Brain microvascular endothelial cell (primary cell): ENCODE measurements around the gene MYO16.

Source experiments
- DNase-seq: peaks from one replicate; pipeline ENCODE4 v3.0.0-alpha.2; 2020
- H3K27ac ChIP-seq: fragments of 250-450 bp; sonication (Bioruptor Pico); 2 replicates; pipeline ENCODE4 v1.5.1; 2020; ENCODE audit warnings: mild to moderate bottlenecking, moderate library complexity
- H3K27me3 ChIP-seq: fragments of 250-450 bp; sonication (Bioruptor Pico); replicated peaks from 2 replicates; pipeline ENCODE4 v1.5.1; 2020; ENCODE audit warnings: mild to moderate bottlenecking
- H3K36me3 ChIP-seq: fragments of 250-450 bp; sonication (Bioruptor Pico); replicated peaks from 2 replicates; pipeline ENCODE4 v1.5.1; 2020; ENCODE audit warnings: mild to moderate bottlenecking
- H3K4me3 ChIP-seq: 2 replicates; pipeline ENCODE4 v1.5.1; 2011; ENCODE audit warnings: low read depth, mild to moderate bottlenecking, control low read depth, low read length, moderate library complexity
- CTCF ChIP-seq: IDR thresholded peaks from 2 replicates; pipeline ENCODE4 v1.5.1; 2011; ENCODE audit warnings: low read depth, mild to moderate bottlenecking, moderate library complexity, low read length, control low read depth, inconsistent platforms; ENCODE audit errors: missing control alignments
- in situ Hi-C: cut with HindIII; loops from 2 replicates; pipeline ENCODE4 v1.10.0; 2017; ENCODE audit warnings: low sequenced_read_pairs, low pct_ligation_motif_present

MYO16 gene

GRCh38 chr13:108725471-108725870 is 96.1 kb downstream of the MYO16 start:
- no peaks in the 10 kb centered on the region for H3K36me3 ChIP-seq
- TF ChIP-seq CTCF: no peak
- DNase-seq: no peak
- no peak overlapping the region for H3K4me3 ChIP-seq
- H3K27me3 ChIP-seq: no peaks in the 10 kb centered on the region
- in situ Hi-C loops: no loop called here
- H3K27ac ChIP-seq: no peak overlapping the region

- H3K27me3 ChIP-seq: no peaks in the 10 kb centered on the region
- no peak overlapping the region for H3K4me3 ChIP-seq
- no peak for DNase-seq
- peak; percentile 27 for TF ChIP-seq CTCF
- in situ Hi-C loops: no loop called here
- H3K27ac ChIP-seq: no peak overlapping the region
- no peaks in the 10 kb centered on the region for H3K36me3 ChIP-seq
Measured at GRCh38 chr13:108728370-108728769, 99.0 kb downstream of the MYO16 start.

GRCh38 chr13:108733022-108733560 is 103.7 kb downstream of the MYO16 start:
- in situ Hi-C loops: no loop called here
- Histone ChIP-seq H3K27me3 (no peaks in the 10 kb centered on the region), H3K4me3 (no peak overlapping the region), H3K27ac (no peak overlapping the region), H3K36me3 (no peaks in the 10 kb centered on the region)
- TF ChIP-seq CTCF: no peak
- no peak for DNase-seq

GRCh38 chr13:108734676-108735075 is 105.3 kb downstream of the MYO16 start:
- in situ Hi-C loops: no loop called here
- Histone ChIP-seq H3K27ac (no peak overlapping the region), H3K4me3 (no peak overlapping the region), H3K27me3 (no peaks in the 10 kb centered on the region), H3K36me3 (no peaks in the 10 kb centered on the region)
- no peak for DNase-seq
- no peak for TF ChIP-seq CTCF

GRCh38 chr13:108741930-108742329 is 112.5 kb downstream of the MYO16 start:
- Histone ChIP-seq H3K27ac (no peak overlapping the region), H3K27me3 (no peaks in the 10 kb centered on the region), H3K4me3 (no peak overlapping the region), H3K36me3 (no peaks in the 10 kb centered on the region)
- no peak for TF ChIP-seq CTCF
- DNase-seq: no peak
- in situ Hi-C loops: no loop called here
